Mammary epithelial cell (primary cell): ENCODE data around the gene ARSK.

Experiments
- EZH2 ChIP-seq: IDR thresholded peaks from 2 replicates; pipeline ENCODE4 v1.6.1; 2012; ENCODE audit warnings: low read length, inconsistent platforms, borderline replicate concordance
- TF ChIP-seq, protein P1 (sequence below), 2 donors: IDR thresholded peaks in 1 of 2; conservative IDR thresholded peaks in 1 of 2; 2 replicates each; pipeline ENCODE4 v1.5.1; 2011 to 2012; ENCODE audit warnings: inconsistent platforms in 2 of 2, low read length in 2 of 2, mild to moderate bottlenecking in 2 of 2, control low read depth in 1 of 2, low read depth in 1 of 2; ENCODE audit not compliant: insufficient read depth in 1 of 2; ENCODE audit errors: extremely low read depth in 1 of 2

DNA sequence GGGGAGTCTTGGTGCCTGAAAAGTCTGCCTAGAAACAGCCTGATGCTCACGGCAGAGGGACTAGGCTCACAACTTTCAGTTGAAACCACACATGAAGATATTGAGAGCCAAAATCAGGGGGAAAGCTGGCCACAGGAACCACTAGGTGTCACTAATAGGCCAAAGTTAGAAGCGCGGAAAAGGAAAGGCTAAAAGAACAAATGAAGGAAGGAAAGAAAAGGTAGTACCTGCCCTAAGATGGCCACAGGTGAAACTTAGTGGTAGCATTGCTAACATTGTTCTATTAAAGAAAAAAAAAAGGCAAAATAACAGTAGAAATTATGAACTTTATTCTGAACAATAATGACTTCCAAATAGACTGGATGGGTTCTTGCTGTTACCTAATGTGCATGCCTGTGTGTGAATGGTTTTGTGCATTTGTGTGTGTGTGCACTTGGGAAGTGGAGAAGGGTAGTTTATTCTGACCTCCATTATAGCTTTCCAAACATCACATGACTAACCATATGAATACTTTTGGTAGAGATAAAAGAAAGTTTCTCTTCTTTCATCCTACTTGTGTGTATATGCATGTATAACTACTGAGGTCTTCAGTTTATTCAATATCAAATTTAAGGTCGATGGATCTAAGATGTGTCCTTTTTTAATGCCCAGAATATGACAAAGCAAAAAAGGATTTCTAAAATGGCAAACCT is 89.6 kb downstream of the ARSK start:
- TF ChIP-seq, protein P1, sequence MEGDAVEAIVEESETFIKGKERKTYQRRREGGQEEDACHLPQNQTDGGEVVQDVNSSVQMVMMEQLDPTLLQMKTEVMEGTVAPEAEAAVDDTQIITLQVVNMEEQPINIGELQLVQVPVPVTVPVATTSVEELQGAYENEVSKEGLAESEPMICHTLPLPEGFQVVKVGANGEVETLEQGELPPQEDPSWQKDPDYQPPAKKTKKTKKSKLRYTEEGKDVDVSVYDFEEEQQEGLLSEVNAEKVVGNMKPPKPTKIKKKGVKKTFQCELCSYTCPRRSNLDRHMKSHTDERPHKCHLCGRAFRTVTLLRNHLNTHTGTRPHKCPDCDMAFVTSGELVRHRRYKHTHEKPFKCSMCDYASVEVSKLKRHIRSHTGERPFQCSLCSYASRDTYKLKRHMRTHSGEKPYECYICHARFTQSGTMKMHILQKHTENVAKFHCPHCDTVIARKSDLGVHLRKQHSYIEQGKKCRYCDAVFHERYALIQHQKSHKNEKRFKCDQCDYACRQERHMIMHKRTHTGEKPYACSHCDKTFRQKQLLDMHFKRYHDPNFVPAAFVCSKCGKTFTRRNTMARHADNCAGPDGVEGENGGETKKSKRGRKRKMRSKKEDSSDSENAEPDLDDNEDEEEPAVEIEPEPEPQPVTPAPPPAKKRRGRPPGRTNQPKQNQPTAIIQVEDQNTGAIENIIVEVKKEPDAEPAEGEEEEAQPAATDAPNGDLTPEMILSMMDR (conservative IDR thresholded peaks at IDR 0.05 in 1 of 2, IDR thresholded peaks at IDR 0.05 in 1 of 2; ENCODE audit: extremely low read depth in 1 of 2, insufficient read depth in 1 of 2, low read depth in 1 of 2, low read length in 2 of 2), result peak; percentile 73 to 80
- TF ChIP-seq EZH2, result no peak
